Ovary (tissue), 9 donors: Measurements from ENCODE around the gene ZNF587B. TPM values are rescaled to one million over a fixed set of nuclear protein-coding genes. Genes with fewer than 3 reads are reported as not detected.
A peak's percentile ranks its signal among the peaks of the same experiment; 100 is the strongest.
"Not testable (repeated sequence)": the region's sequence is repeated elsewhere in the genome, so short reads cannot be mapped to it uniquely, and the experiment has no call there.

Experiments
- DNase-seq, 5 donors: peaks; one replicate each; pipeline ENCODE4 v3.0.0-alpha.2; 2019 to 2020
- H3K27ac ChIP-seq, 2 donors: fragments of 200-600 bp; one replicate each; pipeline versions ENCODE4 v1.5.1 to v1.8.0; 2019 to 2022
- H3K27me3 ChIP-seq: fragments of 200-600 bp; one replicate; pipeline ENCODE4 v1.8.0; 2022
- H3K36me3 ChIP-seq: fragments of 200-600 bp; sonication (generic); one replicate; pipeline ENCODE4 v1.5.1; 2019
- H3K4me1 ChIP-seq: one replicate; pipeline ENCODE4 v1.8.1; 2013; ENCODE audit warnings: mild to moderate bottlenecking, moderate library complexity; ENCODE audit not compliant: insufficient read depth
- H3K4me3 ChIP-seq: fragments of 200-600 bp; sonication (generic); one replicate; pipeline ENCODE4 v1.5.1; 2017
- H3K9me3 ChIP-seq, 2 donors: fragments of 200-600 bp in 1 of 2; sonication (generic) in 1 of 2; one replicate each; pipeline versions ENCODE4 v1.5.1 to v1.8.1; 2013 to 2019; ENCODE audit warnings: mild to moderate bottlenecking in 1 of 2, moderate library complexity in 1 of 2
- CTCF ChIP-seq, 3 donors: fragments of 450-650 bp in 2 of 3; fragments of 200-600 bp in 1 of 3; IDR thresholded peaks; one replicate each; pipeline versions ENCODE4 v1.5.1 to v1.8.0; 2016 to 2022; ENCODE audit warnings: antibody characterized with exemption in 3 of 3, mild to moderate bottlenecking in 1 of 3
- EP300 ChIP-seq: sonication (generic); formaldehyde crosslinking; IDR thresholded peaks from one replicate; pipeline ENCODE4 v1.6.1; 2017; ENCODE audit warnings: antibody characterized with exemption
- POLR2A ChIP-seq: fragments of 450-650 bp; IDR thresholded peaks from one replicate; pipeline ENCODE4 v1.6.1; 2017; ENCODE audit warnings: antibody characterized with exemption, mild to moderate bottlenecking, moderate library complexity
- WGBS, 3 donors: extraction: QIAGEN DNeasy Blood & Tissue Kit in 1 of 3; methylation state at CpG; one replicate each; pipeline versions ENCODE4 v1.1.5 to v1.1.7; 2013 to 2017; 5-methylcytosine and 5-hydroxymethylcytosine counted together
- intact Hi-C, 4 donors: fragments of 100-400 bp; cut with DNase I; formaldehyde crosslinking; loops; one replicate each; pipeline versions ENCODE4 v1.11.0 to v1.15.1; 2022 to 2023
- polyA plus RNA-seq, 2 donors: library from polyadenylated mRNA; stranded (reverse); fragments of 200-250 nt in 1 of 2; fragments of 350-450 nt in 1 of 2; fragmentation: Illumina TruSeq in 1 of 2; extraction: RNeasy Lipid Tissue Mini Kit (QIAGEN cat#74804) in 1 of 2; gene quantifications; one replicate each; pipeline ENCODE4 v1.2.3, GENCODE V29; 2013 to 2014
- total RNA-seq, 7 donors: library from RNA; depleted of rRNA in 2 of 7; stranded (reverse); fragments of >200 nt in 2 of 7; fragmentation: NEBNext Ultra II Directional in 3 of 7; extraction: Animal tissue kit (Norgen Biotek cat#: 25700) in 3 of 7; gene quantifications; one replicate each; pipeline versions ENCODE4 v1.1.0 to v1.2.4, GENCODE V29; 2016 to 2023
- donor health status: DM: no; HTN: no; CAD: no; lungs with moderate emphysema.
- donor health status: DM: no; HTN: no; CAD: no.
- donor health status: Bipolar disorder and iron deficiency.
- donor health status: DM: yes; HTN: yes; CAD: no.
- donor health status: DM: no; HTN: no; CAD: no.
- donor health status: DM: yes; HTN: yes; CAD: no.

Gene ZNF587B
- total and polyA plus RNA-seq, 9 donors, result 4.0 to 19.4 (median 10.5) TPM

- Histone ChIP-seq H3K27me3 (no peaks in the 10 kb centered on the region), H3K27ac (no peak overlapping the region), H3K4me3 (peak overlapping the region; percentile 75), H3K9me3 (peaks cover 0 to 18% of the 10 kb centered on the region in 2 donors), H3K36me3 (no peaks in the 10 kb centered on the region), H3K4me1 (peaks cover 11% of the 10 kb centered on the region)
- WGBS, 3 donors, result 15 to 18% (median 16%) methylated on average over 11 of the region's 11 CpGs
- intact Hi-C loops, result no loop called here
- TF ChIP-seq CTCF (IDR thresholded peaks at IDR 0.05) (no peak), POLR2A (no peak), EP300 (no peak)
- no peak for DNase-seq
These were observed 20.5 kb downstream of the ZNF587B start for GRCh38 chr19:57850553-57851017.

- H3K27me3 ChIP-seq, DNase-seq, H3K4me3 ChIP-seq, H3K36me3 ChIP-seq, H3K27ac ChIP-seq, intact Hi-C loops: not testable (repeated sequence)
- WGBS, 3 donors, result 84 to 89% (median 87%) methylated on average over 4 to 6 of the region's 6 CpGs
- Histone ChIP-seq H3K4me1 (peaks cover 11% of the 10 kb centered on the region), H3K9me3 (peaks cover 0 to 30% of the 10 kb centered on the region in 2 donors)
These were observed 21.9 kb downstream of the ZNF587B start for GRCh38 chr19:57851812-57852603.

- WGBS, 3 donors, result 67 to 90% (median 83%) methylated on average over 2 of the region's 2 CpGs
- peaks cover 0 to 44% of the 10 kb centered on the region in 2 donors for H3K9me3 ChIP-seq
- intact Hi-C loops, result not testable (repeated sequence)
These were observed 24.0 kb downstream of the ZNF587B start for GRCh38 chr19:57854117-57854516.

GRCh38 chr19:57862351-57862750 is 32.3 kb downstream of the ZNF587B start:
- intact Hi-C loops, result not testable (repeated sequence)

More at GRCh38 chr19:57854117-57854516, 24.0 kb downstream of the ZNF587B start:
- not testable (repeated sequence) for H3K36me3 ChIP-seq, H3K27me3 ChIP-seq, H3K4me3 ChIP-seq, DNase-seq, H3K27ac ChIP-seq
- H3K4me1 ChIP-seq, result peaks cover 11% of the 10 kb centered on the region

GRCh38 chr19:57867868-57868492 is 37.9 kb downstream of the ZNF587B start:
- no peak overlapping the region for H3K27ac ChIP-seq
- no peaks in the 10 kb centered on the region for H3K4me1 ChIP-seq
- 94 to 98% (median 97%) methylated on average over 7 of the region's 7 CpGs for WGBS, 3 donors
- no peak for DNase-seq
- TF ChIP-seq EP300, result no peak
- TF ChIP-seq POLR2A, result no peak
- no peak for TF ChIP-seq CTCF (IDR thresholded peaks at IDR 0.05)
- intact Hi-C loops, result no loop called here
- peaks cover 0 to 48% of the 10 kb centered on the region in 2 donors for H3K9me3 ChIP-seq
- H3K27me3 ChIP-seq, result no peaks in the 10 kb centered on the region
- peaks cover 2% of the 10 kb centered on the region for H3K36me3 ChIP-seq
- H3K4me3 ChIP-seq, result no peak overlapping the region

More at GRCh38 chr19:57862351-57862750, 32.3 kb downstream of the ZNF587B start:
- not testable (repeated sequence) for H3K4me3 ChIP-seq, H3K36me3 ChIP-seq, H3K27me3 ChIP-seq, DNase-seq, H3K4me1 ChIP-seq, H3K27ac ChIP-seq
- 89 to 97% (median 93%) methylated on average over 3 of the region's 3 CpGs for WGBS, 3 donors
- peaks cover 0 to 81% of the 10 kb centered on the region in 2 donors for H3K9me3 ChIP-seq

GRCh38 chr19:57869655-57870054 is 39.6 kb downstream of the ZNF587B start:
- H3K4me3 ChIP-seq, H3K36me3 ChIP-seq, H3K27me3 ChIP-seq, intact Hi-C loops, H3K4me1 ChIP-seq, H3K27ac ChIP-seq, DNase-seq: not testable (repeated sequence)
- H3K9me3 ChIP-seq, result peaks cover 5 to 45% of the 10 kb centered on the region in 2 donors
- WGBS, 3 donors, result 96 to 97% (median 97%) methylated on average over 6 of the region's 6 CpGs
